HL-60/S4 (cell line): ENCODE data around the gene ARL8B.

Experiments
- in situ Hi-C: fragments of 300-500 bp; cut with MboI; formaldehyde crosslinking; loops from 2 replicates; pipeline ENCODE4 v1.14.3; 2022; ENCODE audit warnings: low sequenced_read_pairs

Gene ARL8B

DNA sequence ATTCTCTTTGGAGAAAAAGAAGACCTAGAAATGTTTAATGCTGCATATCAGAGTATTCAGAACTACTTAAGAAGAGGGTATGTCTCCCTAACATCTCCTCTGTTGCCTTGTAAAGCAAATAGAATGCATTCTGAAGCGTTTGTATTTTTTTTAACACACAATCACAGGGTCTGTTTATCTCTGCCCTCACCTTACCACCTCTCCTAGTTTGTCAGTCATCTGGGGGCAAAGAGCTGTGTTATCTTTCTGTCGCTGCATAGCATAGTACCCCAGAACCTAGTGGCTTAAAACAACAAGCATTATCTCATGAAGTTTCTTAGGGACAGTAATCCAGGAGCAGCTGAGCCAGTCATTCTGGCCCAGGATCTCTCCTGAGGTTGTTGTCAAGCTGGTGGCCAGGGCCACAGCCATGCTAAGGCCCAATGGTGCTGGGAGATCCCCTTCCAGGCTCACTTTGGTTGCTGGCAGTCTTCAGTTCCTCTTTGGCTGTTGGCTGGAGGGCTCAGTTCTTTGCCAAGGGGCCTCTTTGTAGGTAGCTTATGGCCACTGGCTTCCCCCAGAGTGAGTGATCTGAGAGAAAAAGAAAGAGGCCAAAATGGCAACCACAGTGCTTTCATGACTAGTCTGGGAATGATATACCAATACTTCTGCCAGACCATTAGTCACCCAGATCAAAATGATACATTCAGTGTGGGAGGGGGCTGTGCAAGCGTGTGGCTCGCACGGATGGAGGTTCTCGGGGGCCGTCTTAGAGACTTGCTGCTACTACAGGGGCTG is 83.3 kb downstream of the ARL8B start:
- in situ Hi-C loops, result no loop called here

DNA sequence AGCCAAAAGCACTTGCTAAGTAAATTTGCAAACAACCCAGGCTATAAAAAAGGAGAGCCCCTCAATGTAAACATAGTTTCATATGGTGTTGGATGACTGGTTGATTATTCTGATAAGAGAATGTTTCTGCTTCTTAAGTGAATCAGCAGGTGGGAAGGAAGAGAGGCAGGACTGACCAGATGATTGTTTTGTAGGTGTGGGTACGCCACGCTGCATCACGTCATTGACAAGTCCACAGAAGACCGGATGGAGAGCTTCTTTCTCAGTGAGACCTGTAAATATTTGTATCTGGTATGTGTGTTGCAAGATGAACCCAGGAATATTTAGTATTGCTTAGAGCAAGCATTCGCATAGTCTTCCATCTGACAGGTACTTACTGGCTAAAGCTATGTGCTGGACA is 88.8 kb downstream of the ARL8B start:
- in situ Hi-C loops, result no loop called here

GRCh38 chr3:5212628-5213573 is 90.8 kb downstream of the ARL8B start:
- in situ Hi-C loops, result no loop called here

- in situ Hi-C loops, result no loop called here
Observed at GRCh38 chr3:5213574-5213966, 91.5 kb downstream of the ARL8B start.

DNA sequence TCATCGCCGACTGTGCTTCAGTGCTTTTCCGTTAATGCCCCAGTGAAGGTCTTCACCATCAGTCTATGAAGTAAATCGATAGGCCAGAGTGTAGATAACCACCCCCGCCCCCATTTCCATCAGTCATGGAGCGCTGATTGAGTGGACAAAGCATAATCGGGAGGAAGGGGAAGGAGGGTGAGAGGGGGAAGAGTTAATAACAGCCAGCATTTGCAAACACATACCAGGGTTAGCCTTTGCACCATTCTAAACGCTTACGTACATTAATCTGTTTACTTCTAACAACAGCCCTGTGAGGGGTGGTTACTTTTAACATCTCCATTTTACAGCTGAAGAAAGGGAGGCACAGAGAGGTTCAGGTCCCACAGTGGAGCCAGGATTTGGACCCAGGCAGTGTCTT is 92.3 kb downstream of the ARL8B start:
- in situ Hi-C loops, result no loop called here

GRCh38 chr3:5217824-5218595 is 95.9 kb downstream of the ARL8B start:
- in situ Hi-C loops, result no loop called here

GRCh38 chr3:5218815-5219214 is 96.7 kb downstream of the ARL8B start:
- in situ Hi-C loops, result no loop called here

DNA sequence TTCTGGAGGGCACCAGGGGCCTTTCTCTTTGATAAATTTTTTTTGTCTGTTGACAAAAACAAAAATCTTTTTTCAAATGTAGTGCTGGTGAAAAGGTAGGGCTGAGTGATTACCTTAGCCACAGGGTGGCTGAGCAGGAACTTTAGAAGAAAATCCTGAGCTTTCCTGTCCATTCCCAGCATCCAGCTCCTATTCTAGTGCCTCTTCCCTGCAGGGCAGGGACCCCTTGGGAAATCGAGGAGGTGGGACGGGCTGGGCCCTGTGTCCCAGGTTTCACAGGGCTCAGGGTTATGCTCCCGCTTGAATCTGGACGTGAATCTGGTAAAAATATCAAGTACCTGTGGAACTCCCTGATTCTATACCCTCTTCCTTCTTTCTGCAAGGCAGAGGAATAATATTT is 97.1 kb downstream of the ARL8B start:
- in situ Hi-C loops, result no loop called here

DNA sequence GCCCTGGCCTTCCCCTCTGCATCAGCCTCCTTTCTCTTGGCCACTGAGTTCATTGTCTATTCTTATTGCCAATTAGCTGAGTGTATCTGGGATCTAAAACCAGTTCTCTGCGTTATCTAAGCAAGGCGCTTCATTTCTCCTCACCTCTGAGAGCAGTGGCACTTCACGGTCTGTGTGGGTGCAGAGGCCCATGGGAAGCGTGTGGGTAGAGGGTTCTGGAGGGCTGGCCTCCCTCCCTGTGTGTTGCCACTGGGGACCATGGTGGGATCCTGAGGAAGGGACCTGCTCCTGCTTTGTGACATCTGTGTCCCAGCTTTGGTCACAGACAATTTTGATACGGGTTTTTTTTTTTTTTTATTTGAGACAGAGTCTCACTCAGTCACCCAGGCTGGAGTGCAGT is 98.1 kb downstream of the ARL8B start:
- in situ Hi-C loops, result no loop called here

DNA sequence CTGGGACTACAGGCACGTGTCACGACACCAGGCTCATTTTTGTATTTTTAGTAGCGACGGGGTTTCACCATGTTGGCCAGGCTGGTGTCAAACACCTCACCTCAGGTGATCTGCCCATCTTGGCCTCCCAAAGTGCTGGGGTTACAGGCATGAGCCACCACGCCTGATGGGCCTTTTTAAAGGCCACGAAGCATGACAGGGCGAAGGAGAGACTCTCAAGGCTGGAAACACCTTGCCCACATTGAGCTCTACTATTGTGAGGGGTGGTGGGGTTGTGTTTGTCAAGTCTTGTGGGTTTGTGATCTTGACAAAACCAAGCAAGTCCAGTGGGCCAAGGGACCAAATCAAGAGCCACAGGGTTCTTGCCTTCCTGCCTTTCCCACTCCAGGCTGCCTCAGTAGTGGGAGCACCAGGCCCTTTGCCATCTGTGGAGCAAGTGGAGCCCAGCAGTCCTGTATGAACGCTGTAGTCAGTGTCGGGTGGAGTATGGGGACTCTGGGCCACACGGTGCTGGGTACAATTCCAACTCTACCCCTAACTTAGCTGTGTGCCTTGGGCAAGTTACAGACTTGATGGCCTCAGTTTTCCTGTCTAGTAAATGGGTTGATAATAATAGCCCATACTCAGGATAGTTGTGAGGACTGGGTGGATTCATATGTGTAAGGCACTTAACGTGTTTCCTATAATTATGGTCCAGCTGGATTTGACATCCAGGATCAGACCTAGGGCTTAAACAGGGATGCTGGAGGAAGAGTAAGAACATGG is 98.8 kb downstream of the ARL8B start:
- in situ Hi-C loops, result no loop called here

- in situ Hi-C loops, result no loop called here
Observed at GRCh38 chr3:5221701-5222100, 99.6 kb downstream of the ARL8B start.

DNA sequence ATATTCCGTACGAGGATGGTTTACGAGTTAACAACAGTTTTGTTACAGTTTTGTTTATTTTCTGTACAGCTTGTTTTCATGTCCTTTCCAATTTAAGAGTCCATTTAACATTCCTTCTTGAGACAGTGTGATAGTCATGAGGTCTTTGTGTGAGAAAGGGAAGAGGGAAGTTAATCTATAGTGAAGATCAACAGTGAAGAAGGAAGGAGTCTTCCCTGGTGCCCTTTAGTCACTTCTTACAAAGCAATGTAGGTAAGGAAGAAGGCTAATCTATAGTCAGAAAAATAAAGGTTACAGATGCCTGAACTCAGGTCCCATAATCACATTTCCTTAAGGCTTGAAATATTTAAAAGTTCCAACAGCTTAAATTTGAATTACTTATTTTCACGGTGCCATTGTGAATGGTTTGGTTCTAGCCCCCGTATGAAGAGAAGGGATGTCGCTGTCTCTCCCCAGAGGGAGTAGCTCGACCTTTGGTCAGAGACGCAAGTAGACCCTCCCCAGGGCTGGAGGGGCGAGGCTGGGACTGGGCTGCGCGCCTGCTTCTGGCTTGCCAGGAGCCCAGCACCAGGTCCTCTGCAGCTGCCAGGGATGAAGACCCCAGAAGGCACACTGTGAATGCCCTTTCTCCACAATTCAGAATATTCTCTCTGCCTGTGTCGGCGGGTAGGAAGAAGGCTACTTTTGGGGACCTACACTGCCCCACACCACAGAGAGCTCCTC is 100.4 kb downstream of the ARL8B start:
- in situ Hi-C loops, result no loop called here

DNA sequence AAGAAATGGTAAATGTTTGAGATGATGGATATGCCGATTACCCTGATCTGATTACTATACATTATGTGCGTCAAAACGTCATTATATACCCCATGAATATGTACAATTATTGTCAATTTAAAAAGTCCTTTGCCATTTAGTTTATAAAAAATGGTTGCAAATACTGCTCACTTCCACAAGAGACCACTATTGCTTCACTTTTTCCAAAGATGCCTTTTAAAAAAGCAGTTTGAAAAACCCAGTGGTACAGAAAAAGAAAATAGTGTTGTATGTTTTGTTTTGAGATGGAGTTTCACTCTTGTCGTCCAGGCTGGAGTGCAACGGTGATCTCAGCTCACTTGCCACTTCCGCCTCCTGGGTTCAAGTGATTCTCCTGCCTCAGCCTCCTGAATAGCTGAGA is 104.7 kb downstream of the ARL8B start:
- in situ Hi-C loops, result no loop called here

DNA sequence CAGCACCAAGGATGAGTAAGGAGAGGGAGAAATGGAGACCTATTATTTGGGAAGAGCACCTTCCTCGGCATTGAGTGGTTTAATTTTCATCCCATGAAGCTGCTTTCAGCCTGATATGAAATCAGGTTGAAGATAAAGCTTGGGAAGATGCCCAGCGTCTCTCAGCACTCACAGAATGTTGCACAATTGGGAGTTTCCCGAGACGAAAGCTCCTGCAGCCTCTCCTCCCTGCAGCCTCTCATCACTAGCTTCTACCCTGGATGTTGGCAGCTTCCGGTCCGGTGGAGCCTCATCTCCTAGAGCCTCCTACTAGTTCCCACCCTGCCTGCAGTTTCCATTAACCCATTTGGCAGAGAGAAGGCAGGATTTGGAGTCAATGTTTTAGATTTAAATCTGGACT is 105.7 kb downstream of the ARL8B start:
- in situ Hi-C loops, result no loop called here

- in situ Hi-C loops, result no loop called here
Observed at GRCh38 chr3:5229414-5229813, 107.3 kb downstream of the ARL8B start.
